Suprapubic skin (tissue), 4 donors: Measurements from ENCODE around the gene CHST6. TPM values are rescaled to one million over a fixed set of nuclear protein-coding genes. Genes with fewer than 3 reads are reported as not detected.
A peak's percentile ranks its signal among the peaks of the same experiment; 100 is the strongest.

ENCODE experiments used
- DNase-seq, 2 donors: peaks; one replicate each; pipeline ENCODE4 v3.0.0-alpha.2; 2019; ENCODE audit warnings: low spot score in 2 of 2
- H3K27ac ChIP-seq: fragments of 200-600 bp; sonication (generic); one replicate; pipeline ENCODE4 v1.5.1; 2019
- H3K27me3 ChIP-seq: fragments of 200-600 bp; sonication (generic); one replicate; pipeline ENCODE4 v1.5.1; 2019
- H3K36me3 ChIP-seq: fragments of 200-600 bp; sonication (generic); one replicate; pipeline ENCODE4 v1.5.1; 2019
- H3K4me1 ChIP-seq: fragments of 200-600 bp; sonication (generic); one replicate; pipeline ENCODE4 v1.5.1; 2019
- H3K4me3 ChIP-seq: fragments of 200-600 bp; sonication (generic); one replicate; pipeline ENCODE4 v1.5.1; 2019; ENCODE audit warnings: mild to moderate bottlenecking
- H3K9me3 ChIP-seq: fragments of 200-600 bp; sonication (generic); one replicate; pipeline ENCODE4 v1.5.1; 2019
- EP300 ChIP-seq: sonication (generic); formaldehyde crosslinking; IDR thresholded peaks from one replicate; pipeline ENCODE4 v1.6.1; 2017; ENCODE audit warnings: antibody characterized with exemption
- POLR2A ChIP-seq, 2 donors: fragments of 450-650 bp; IDR thresholded peaks; one replicate each; pipeline ENCODE4 v1.6.1; 2017; ENCODE audit warnings: antibody characterized with exemption in 2 of 2, mild to moderate bottlenecking in 2 of 2, moderate library complexity in 2 of 2
- POLR2AphosphoS5 ChIP-seq, 3 donors: sonication (generic); formaldehyde crosslinking; IDR thresholded peaks; one replicate each; pipeline ENCODE4 v1.6.1; 2017; ENCODE audit warnings: antibody characterized with exemption in 3 of 3
- WGBS: methylation state at CpG from one replicate; pipeline ENCODE4 v1.1.5; 2018; 5-methylcytosine and 5-hydroxymethylcytosine counted together
- total RNA-seq, 4 donors: library from RNA; depleted of rRNA; stranded (reverse); fragments of >200 nt; gene quantifications; one replicate each; pipeline ENCODE4 v1.1.0, GENCODE V29; 2016
- TF ChIP-seq, protein P1 (sequence below), 2 donors: fragments of 200-600 bp in 1 of 2; fragments of 450-650 bp in 1 of 2; sonication (generic) in 1 of 2; IDR thresholded peaks; one replicate each; pipeline ENCODE4 v1.5.1; 2016 to 2019; ENCODE audit warnings: antibody characterized with exemption in 2 of 2, mild to moderate bottlenecking in 1 of 2, moderate library complexity in 1 of 2

CHST6 gene
- total RNA-seq, 4 donors from 2014 or later, result 0.17 to 0.73 (median 0.30) TPM; not detected in 1

DNA sequence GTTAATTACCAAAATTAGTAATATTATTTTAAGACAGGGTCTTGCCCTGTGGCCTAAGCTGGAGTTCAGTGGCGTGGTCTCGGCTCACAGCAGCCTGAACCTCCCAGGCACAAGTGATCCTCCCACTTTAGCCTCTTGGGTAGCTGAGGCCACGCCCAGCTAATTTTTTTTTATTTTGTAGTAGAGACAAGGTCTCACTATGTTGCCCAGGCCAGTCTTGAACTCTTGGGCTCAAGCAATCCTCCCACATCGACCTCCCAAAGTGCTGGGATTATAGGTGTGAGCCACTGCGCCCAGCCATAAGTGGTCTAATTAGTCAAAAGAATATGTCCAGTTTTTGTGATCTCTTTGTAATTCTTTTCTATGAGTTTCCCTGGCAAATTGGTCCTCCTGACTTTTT, 49.9 kb downstream of the CHST6 start:
- Histone ChIP-seq H3K27ac (no peak overlapping the region), H3K4me3 (no peak overlapping the region), H3K27me3 (no peaks in the 10 kb centered on the region), H3K9me3 (no peaks in the 10 kb centered on the region), H3K4me1 (no peaks in the 10 kb centered on the region), H3K36me3 (peaks cover 14% of the 10 kb centered on the region)
- no peak for TF ChIP-seq POLR2AphosphoS5 (IDR thresholded peaks at IDR 0.05)
- TF ChIP-seq, protein P1, sequence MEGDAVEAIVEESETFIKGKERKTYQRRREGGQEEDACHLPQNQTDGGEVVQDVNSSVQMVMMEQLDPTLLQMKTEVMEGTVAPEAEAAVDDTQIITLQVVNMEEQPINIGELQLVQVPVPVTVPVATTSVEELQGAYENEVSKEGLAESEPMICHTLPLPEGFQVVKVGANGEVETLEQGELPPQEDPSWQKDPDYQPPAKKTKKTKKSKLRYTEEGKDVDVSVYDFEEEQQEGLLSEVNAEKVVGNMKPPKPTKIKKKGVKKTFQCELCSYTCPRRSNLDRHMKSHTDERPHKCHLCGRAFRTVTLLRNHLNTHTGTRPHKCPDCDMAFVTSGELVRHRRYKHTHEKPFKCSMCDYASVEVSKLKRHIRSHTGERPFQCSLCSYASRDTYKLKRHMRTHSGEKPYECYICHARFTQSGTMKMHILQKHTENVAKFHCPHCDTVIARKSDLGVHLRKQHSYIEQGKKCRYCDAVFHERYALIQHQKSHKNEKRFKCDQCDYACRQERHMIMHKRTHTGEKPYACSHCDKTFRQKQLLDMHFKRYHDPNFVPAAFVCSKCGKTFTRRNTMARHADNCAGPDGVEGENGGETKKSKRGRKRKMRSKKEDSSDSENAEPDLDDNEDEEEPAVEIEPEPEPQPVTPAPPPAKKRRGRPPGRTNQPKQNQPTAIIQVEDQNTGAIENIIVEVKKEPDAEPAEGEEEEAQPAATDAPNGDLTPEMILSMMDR (IDR thresholded peaks at IDR 0.05), result no peak
- TF ChIP-seq EP300, result no peak
- no peak for TF ChIP-seq POLR2A (IDR thresholded peaks at IDR 0.05)
- WGBS, result 95% methylated on average over 4 of the region's 5 CpGs
- DNase-seq, result no peak

DNA sequence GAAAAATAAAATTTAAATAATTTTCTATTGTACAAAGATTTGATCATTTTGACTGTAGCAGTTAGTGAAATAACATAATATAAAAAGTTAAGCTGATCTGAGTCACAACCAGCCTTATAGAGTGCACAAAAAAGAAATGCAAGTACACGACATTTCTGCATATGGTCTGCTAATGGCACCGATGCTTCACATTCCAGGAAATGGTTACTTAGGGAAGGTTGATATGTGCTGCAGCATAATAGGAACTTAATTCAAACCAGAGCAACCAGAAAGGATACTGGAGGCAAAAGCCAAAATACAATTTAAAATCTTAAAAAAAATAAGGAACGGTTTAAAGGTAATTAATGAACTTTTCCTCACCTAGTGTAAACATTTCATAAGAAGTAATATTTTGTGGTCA, 51.9 kb downstream of the CHST6 start:
- TF ChIP-seq EP300, result no peak
- no peak for TF ChIP-seq POLR2AphosphoS5 (IDR thresholded peaks at IDR 0.05)
- TF ChIP-seq, protein P1 (IDR thresholded peaks at IDR 0.05), result no peak
- no peak for TF ChIP-seq POLR2A (IDR thresholded peaks at IDR 0.05)

DNA sequence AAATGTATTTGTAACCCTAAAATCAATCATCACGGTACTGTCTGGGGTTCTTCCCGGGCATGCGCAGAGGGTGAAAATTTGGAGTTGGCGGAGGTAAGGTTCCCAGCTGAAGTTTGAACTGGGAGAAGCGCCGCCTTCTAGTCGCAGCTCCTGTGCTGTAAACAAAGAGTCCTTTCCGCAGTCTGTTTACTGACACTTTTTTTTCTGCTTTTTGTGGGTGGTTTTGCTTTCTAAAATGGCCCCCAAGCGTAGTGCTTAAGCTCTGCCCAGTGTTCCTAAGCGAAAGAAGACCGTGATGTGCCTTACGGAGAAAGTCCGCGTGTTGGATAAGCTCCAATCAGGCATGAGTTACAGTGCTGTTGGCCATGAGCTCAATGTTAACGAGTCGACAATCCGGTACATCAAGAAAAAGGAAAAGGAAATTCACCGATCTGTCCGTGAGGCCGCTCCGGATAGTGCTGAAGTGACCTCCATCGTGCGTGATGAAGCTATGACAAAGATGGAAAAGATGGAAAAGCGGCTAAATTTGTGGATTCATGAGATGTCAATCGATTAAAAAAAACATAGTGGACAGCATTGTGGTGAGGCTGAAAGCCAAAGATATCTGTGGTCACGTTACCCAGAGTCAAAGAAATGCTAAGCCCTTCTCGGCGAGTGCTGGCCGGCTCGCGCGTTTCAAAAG, 61.4 kb downstream of the CHST6 start:
- Histone ChIP-seq H3K4me1 (peaks cover 18% of the 10 kb centered on the region), H3K4me3 (peak overlapping the region; percentile 74), H3K36me3 (no peaks in the 10 kb centered on the region), H3K27ac (peak overlapping the region; percentile 100), H3K27me3 (no peaks in the 10 kb centered on the region), H3K9me3 (no peaks in the 10 kb centered on the region)
- TF ChIP-seq EP300, result no peak
- TF ChIP-seq, protein P1 (IDR thresholded peaks at IDR 0.05), result no peak
- TF ChIP-seq POLR2A (IDR thresholded peaks at IDR 0.05), result peak in 1 of 2 donors; percentile 38
- TF ChIP-seq POLR2AphosphoS5 (IDR thresholded peaks at IDR 0.05), result peak in 1 of 3 donors; percentile 76
- peak; percentile 81 to 85 for DNase-seq
- WGBS, result 1% methylated on average over 32 of the region's 32 CpGs

More for the DNA sequence above, 51.9 kb downstream of the CHST6 start:
- H3K4me3 ChIP-seq, result no peak overlapping the region
- WGBS, result 83% methylated on average over 3 of the region's 3 CpGs
- H3K36me3 ChIP-seq, result peaks cover 3% of the 10 kb centered on the region
- no peaks in the 10 kb centered on the region for H3K9me3 ChIP-seq
- H3K4me1 ChIP-seq, result no peaks in the 10 kb centered on the region
- no peaks in the 10 kb centered on the region for H3K27me3 ChIP-seq
- no peak overlapping the region for H3K27ac ChIP-seq
- DNase-seq, result no peak

DNA sequence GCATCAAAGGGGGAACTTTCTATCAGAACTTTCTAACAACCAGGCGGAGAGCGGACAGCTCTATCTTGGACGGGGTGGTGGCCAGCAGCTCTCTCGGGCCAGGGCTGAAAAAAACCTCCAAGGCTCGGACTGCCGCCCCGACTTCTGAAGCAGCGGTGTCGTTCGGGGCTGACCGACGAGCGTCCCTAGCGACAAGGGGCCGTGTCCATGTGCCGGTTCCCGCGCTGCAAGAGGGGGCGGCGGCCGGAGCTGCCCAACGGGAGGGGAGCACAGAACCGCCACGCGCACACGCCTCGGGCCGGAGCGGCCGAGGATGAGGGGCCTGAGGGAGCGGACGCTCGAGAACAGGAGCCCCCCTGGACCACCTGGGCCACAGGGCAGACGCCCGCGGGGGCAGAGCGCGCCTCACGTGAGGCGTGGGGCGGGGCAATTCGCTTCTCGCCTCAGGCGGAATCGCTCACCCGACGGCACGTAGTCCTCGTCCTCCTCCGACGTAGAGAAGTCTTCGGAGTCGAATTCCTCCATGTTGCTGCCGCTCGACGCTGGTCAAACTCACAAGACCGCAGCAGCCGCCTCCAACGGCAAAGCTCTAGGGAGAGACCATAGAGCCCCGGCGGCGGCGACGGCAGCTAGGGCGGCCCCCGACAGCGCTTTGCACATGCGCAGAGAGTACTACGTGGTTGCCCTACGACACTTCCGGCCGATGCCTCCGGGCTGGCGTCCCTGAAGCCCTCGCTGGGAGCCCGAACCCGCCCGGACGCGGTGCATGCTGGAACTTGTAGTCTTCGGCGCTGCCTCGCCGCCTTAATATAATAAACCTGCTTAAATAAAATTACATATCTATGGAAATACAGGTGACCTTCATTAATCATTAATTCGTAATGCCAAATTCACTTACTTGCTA, 62.2 kb downstream of the CHST6 start, which contains the start of gene CFDP1:
TSS of gene CFDP1 (minus strand) at position 676 of the 904 bp plus-strand sequence. CDS start at position 525, 151 bp downstream.
- Histone ChIP-seq H3K36me3 (no peaks in the 10 kb centered on the region), H3K27me3 (no peaks in the 10 kb centered on the region), H3K9me3 (no peaks in the 10 kb centered on the region), H3K27ac (peak within 1 kb of the TSS; percentile 100), H3K4me1 (peaks cover 18% of the 10 kb centered on the region), H3K4me3 (peak within 1 kb of the TSS; percentile 74)
- TF ChIP-seq, protein P1 (IDR thresholded peaks at IDR 0.05), result no peak
- TF ChIP-seq POLR2A (IDR thresholded peaks at IDR 0.05) (peak; percentile 43), POLR2AphosphoS5 (IDR thresholded peaks at IDR 0.05) (peak in 1 of 3 donors; percentile 64), EP300 (no peak)
- 2% methylated on average over 33 of the region's 85 CpGs for WGBS
- peak; percentile 98 for DNase-seq
